Gastroesophageal sphincter (tissue), 3 donors: Measurements from ENCODE around the gene ANGPTL3.

Experiments used
- CTCF ChIP-seq, 4 experiments: fragments of 200-600 bp in 2 of 4; fragments of 450-650 bp in 2 of 4; sonication (generic) in 1 of 4; IDR thresholded peaks; one replicate each; pipeline ENCODE4 v1.5.1; 2017 to 2019; ENCODE audit warnings: antibody characterized with exemption in 4 of 4, mild to moderate bottlenecking in 2 of 4, moderate library complexity in 2 of 4
- EP300 ChIP-seq: sonication (generic); formaldehyde crosslinking; IDR thresholded peaks from one replicate; pipeline ENCODE4 v1.6.1; 2017; ENCODE audit warnings: antibody characterized with exemption, mild to moderate bottlenecking
- POLR2A ChIP-seq, 2 donors: fragments of 450-650 bp; IDR thresholded peaks; one replicate each; pipeline ENCODE4 v1.6.1; 2017; ENCODE audit warnings: antibody characterized with exemption in 2 of 2, mild to moderate bottlenecking in 2 of 2, moderate library complexity in 1 of 2
- POLR2AphosphoS5 ChIP-seq: sonication (generic); formaldehyde crosslinking; IDR thresholded peaks from one replicate; pipeline ENCODE4 v1.6.1; 2017; ENCODE audit warnings: antibody characterized with exemption

GRCh38 chr1:62601457-62601856, 4.1 kb downstream of the ANGPTL3 start:
- TF ChIP-seq CTCF (IDR thresholded peaks at IDR 0.05) (no peak), POLR2A (IDR thresholded peaks at IDR 0.05) (no peak), EP300 (no peak), POLR2AphosphoS5 (no peak)
